Hepatocyte (in vitro differentiated cells): ENCODE measurements around the gene CLIP4. TPM values are rescaled to one million over a fixed set of nuclear protein-coding genes. Genes with fewer than 3 reads are reported as not detected.

Experiments
- DNase-seq: peaks from one replicate; pipeline ENCODE4 v3.0.0-alpha.2; 2016; ENCODE audit warnings: low spot score
- H2AFZ ChIP-seq: fragments of 200-600 bp; sonication (generic); 2 replicates; pipeline ENCODE4 v1.6.0; 2016; ENCODE audit warnings: antibody characterized with exemption, mild to moderate bottlenecking
- H3K27ac ChIP-seq: fragments of 200-600 bp; sonication (generic); 2 replicates; pipeline ENCODE4 v1.5.1; 2016; ENCODE audit warnings: mild to moderate bottlenecking
- H3K27me3 ChIP-seq: fragments of 200-600 bp; sonication (generic); 2 replicates; pipeline ENCODE4 v1.6.1; 2016
- H3K36me3 ChIP-seq: fragments of 200-600 bp; sonication (generic); replicated peaks from 2 replicates; pipeline ENCODE4 v1.5.1; 2016; ENCODE audit warnings: low read depth; ENCODE audit not compliant: insufficient read depth
- H3K4me1 ChIP-seq: fragments of 200-600 bp; sonication (generic); 2 replicates; pipeline ENCODE4 v1.5.1; 2016; ENCODE audit warnings: mild to moderate bottlenecking, moderate library complexity; ENCODE audit not compliant: insufficient read depth
- H3K4me2 ChIP-seq: fragments of 200-600 bp; sonication (generic); 2 replicates; pipeline ENCODE4 v1.6.0; 2016
- H3K4me3 ChIP-seq: fragments of 200-600 bp; sonication (generic); 2 replicates; pipeline ENCODE4 v1.5.1; 2016; ENCODE audit warnings: mild to moderate bottlenecking
- H3K79me2 ChIP-seq: fragments of 200-600 bp; sonication (generic); 2 replicates; pipeline ENCODE4 v1.6.0; 2017; ENCODE audit warnings: mild to moderate bottlenecking
- H3K9me2 ChIP-seq: fragments of 200-600 bp; sonication (generic); replicated peaks from 2 replicates; pipeline ENCODE4 v1.6.0; 2017; ENCODE audit warnings: mild to moderate bottlenecking; ENCODE audit not compliant: insufficient read depth
- H3K9me3 ChIP-seq: fragments of 200-600 bp; sonication (generic); 2 replicates; pipeline ENCODE4 v1.5.1; 2016; ENCODE audit warnings: low read depth, mild to moderate bottlenecking
- H4K20me1 ChIP-seq: fragments of 200-600 bp; sonication (generic); 2 replicates; pipeline ENCODE4 v1.6.0; 2016; ENCODE audit warnings: mild to moderate bottlenecking; ENCODE audit not compliant: insufficient read depth, poor library complexity, severe bottlenecking
- EZH2 ChIP-seq: fragments of 200-600 bp; sonication (generic); IDR thresholded peaks from 2 replicates; pipeline ENCODE4 v1.6.1; 2016; ENCODE audit warnings: antibody characterized with exemption, mild to moderate bottlenecking, borderline replicate concordance
- EZH2phosphoT487 ChIP-seq: fragments of 200-600 bp; sonication (generic); IDR thresholded peaks from one replicate; pipeline ENCODE4 v1.6.1; 2018; ENCODE audit warnings: antibody characterized with exemption, mild to moderate bottlenecking, low read depth, moderate library complexity; ENCODE audit not compliant: unreplicated experiment, severe bottlenecking
- WGBS: methylation state at CpG from one replicate; pipeline ENCODE4 v1.1.6; 2016; ENCODE audit warnings: low lambda C conversion rate; ENCODE audit errors: missing lambda C conversion rate; 5-methylcytosine and 5-hydroxymethylcytosine counted together
- polyA plus RNA-seq: library from polyadenylated mRNA; unstranded; fragments of >200 nt; fragmentation: Nextera tagmentation; extraction: Ambion mirVana; gene quantifications from 2 replicates; pipeline ENCODE4 v1.2.1, GENCODE V29; 2016
- total RNA-seq: library from RNA; depleted of rRNA; stranded (reverse); fragments of >200 nt; gene quantifications from 2 replicates; pipeline ENCODE4 v1.2.3, GENCODE V29; 2014
- TF ChIP-seq, protein P1 (sequence below): fragments of 200-600 bp; sonication (generic); IDR thresholded peaks from 2 replicates; pipeline ENCODE4 v1.5.1; 2016; ENCODE audit warnings: antibody characterized with exemption, mild to moderate bottlenecking; ENCODE audit not compliant: poor library complexity

Gene CLIP4
- total and polyA plus RNA-seq, 2 experiments from 2014 or later = 17.3 to 35.6 TPM

DNA sequence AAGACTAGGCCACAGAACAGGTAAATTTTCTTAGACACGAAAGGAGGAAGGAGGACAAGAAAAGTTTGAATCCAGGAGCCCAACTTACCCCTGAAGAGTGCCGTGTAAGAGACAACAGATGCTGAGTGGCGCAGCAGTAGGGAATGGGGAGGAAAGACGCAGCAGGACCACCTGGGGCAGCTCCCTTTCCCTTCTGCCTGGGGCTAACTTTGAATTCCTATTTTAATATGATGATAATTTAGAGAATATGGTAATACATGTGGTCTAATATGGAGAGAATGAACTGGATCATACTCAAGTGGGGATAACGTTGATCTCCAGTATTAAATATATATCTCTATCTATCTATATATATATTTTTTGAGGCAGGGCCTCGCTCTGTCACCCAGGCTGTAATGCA, 69.3 kb downstream of the CLIP4 start:
- H3K4me1 ChIP-seq = no peaks in the 10 kb centered on the region
- H3K9me3 ChIP-seq = no peaks in the 10 kb centered on the region
- H3K79me2 ChIP-seq = no peaks in the 10 kb centered on the region
- 95% methylated on average over 6 of the region's 6 CpGs for WGBS
- no peaks in the 10 kb centered on the region for H4K20me1 ChIP-seq
- H3K9me2 ChIP-seq = no peaks in the 10 kb centered on the region
- no peaks in the 10 kb centered on the region for H3K27me3 ChIP-seq
- H2AFZ ChIP-seq = no peak overlapping the region
- DNase-seq = no peak
- TF ChIP-seq EZH2phosphoT487 (no peak), EZH2 (no peak)
- TF ChIP-seq, protein P1, sequence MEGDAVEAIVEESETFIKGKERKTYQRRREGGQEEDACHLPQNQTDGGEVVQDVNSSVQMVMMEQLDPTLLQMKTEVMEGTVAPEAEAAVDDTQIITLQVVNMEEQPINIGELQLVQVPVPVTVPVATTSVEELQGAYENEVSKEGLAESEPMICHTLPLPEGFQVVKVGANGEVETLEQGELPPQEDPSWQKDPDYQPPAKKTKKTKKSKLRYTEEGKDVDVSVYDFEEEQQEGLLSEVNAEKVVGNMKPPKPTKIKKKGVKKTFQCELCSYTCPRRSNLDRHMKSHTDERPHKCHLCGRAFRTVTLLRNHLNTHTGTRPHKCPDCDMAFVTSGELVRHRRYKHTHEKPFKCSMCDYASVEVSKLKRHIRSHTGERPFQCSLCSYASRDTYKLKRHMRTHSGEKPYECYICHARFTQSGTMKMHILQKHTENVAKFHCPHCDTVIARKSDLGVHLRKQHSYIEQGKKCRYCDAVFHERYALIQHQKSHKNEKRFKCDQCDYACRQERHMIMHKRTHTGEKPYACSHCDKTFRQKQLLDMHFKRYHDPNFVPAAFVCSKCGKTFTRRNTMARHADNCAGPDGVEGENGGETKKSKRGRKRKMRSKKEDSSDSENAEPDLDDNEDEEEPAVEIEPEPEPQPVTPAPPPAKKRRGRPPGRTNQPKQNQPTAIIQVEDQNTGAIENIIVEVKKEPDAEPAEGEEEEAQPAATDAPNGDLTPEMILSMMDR = no peak
- no peak overlapping the region for H3K27ac ChIP-seq
- no peak overlapping the region for H3K4me2 ChIP-seq
- H3K4me3 ChIP-seq = no peak overlapping the region
- no peaks in the 10 kb centered on the region for H3K36me3 ChIP-seq

DNA sequence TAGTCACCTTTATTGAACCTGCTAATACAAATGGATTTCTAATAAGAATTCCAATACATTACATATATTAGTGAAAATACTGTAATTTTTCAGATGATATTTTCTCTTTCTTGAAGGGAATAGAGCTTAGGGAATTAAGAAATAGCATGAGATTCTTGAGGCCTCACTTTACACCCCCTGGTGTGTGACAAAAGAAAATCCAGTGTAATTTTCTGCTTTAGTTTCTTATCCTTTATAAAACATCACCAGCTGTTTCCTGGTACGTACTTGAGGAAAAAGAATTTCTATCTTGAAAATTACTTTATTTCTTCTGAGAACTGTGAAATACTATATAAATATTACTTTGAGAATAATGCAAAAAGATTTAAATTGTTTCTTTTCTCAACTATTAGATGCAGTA, 71.6 kb downstream of the CLIP4 start:
- 94% methylated on average over 1 of the region's 1 CpG for WGBS
- TF ChIP-seq EZH2 (no peak), EZH2phosphoT487 (no peak)
- TF ChIP-seq, protein P1 = no peak
- Histone ChIP-seq H3K4me2 (no peak overlapping the region), H3K4me1 (no peaks in the 10 kb centered on the region), H3K9me3 (no peaks in the 10 kb centered on the region), H3K27ac (no peak overlapping the region), H3K27me3 (no peaks in the 10 kb centered on the region), H2AFZ (no peak overlapping the region), H4K20me1 (no peaks in the 10 kb centered on the region), H3K9me2 (no peaks in the 10 kb centered on the region), H3K4me3 (no peak overlapping the region), H3K36me3 (no peaks in the 10 kb centered on the region), H3K79me2 (no peaks in the 10 kb centered on the region)
- DNase-seq = no peak

DNA sequence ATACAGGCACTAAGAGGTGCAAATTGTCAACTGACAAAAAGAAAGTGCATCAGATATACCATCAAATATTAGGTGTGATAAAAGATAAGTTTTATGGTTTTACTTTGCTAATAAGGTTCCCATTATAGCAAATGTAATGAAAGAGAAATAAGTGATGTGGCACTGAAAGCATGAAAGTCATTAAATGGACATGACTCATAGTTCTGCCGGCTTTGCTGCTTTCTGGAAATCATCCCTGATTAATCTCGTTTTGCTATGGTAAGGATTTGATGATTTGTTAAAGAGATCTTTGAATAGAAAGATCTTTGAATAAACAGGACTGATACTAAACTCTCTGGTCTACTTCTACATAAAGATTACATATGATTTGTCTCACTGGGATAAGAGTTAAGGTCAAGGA, 72.7 kb downstream of the CLIP4 start:
- H3K9me2 ChIP-seq = no peaks in the 10 kb centered on the region
- H3K27me3 ChIP-seq = no peaks in the 10 kb centered on the region
- H3K79me2 ChIP-seq = no peaks in the 10 kb centered on the region
- no peak overlapping the region for H3K27ac ChIP-seq
- no peak overlapping the region for H3K4me3 ChIP-seq
- H4K20me1 ChIP-seq = no peaks in the 10 kb centered on the region
- H3K9me3 ChIP-seq = no peaks in the 10 kb centered on the region
- TF ChIP-seq, protein P1 = no peak
- TF ChIP-seq EZH2 = no peak
- no peak for TF ChIP-seq EZH2phosphoT487
- WGBS = 80% methylated on average over 2 of the region's 2 CpGs
- DNase-seq = no peak
- H3K4me2 ChIP-seq = no peak overlapping the region
- H2AFZ ChIP-seq = no peak overlapping the region
- H3K36me3 ChIP-seq = no peaks in the 10 kb centered on the region
- no peaks in the 10 kb centered on the region for H3K4me1 ChIP-seq

DNA sequence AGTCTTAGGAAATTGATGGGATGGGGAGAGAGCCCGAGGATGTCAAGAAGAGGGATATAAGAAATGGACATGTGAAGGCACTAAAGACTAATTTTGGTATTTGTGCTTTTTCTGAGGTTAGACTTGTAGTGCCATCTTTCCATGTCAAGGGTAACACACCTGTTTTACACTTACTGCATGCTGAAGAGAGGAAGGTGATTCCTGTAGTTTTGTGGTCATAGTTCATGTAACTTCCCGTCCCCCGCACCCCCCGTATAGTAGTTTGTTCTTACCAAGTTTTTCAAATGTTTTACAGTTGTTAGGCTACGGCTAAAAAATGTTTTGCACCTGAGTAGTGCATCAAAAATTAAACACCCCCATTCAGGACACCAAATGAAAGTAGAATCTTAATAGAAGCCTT, 73.8 kb downstream of the CLIP4 start:
- H3K4me2 ChIP-seq = no peak overlapping the region
- H3K27me3 ChIP-seq = no peaks in the 10 kb centered on the region
- H3K4me1 ChIP-seq = no peaks in the 10 kb centered on the region
- no peak overlapping the region for H2AFZ ChIP-seq
- WGBS = 92% methylated on average over 5 of the region's 5 CpGs
- no peaks in the 10 kb centered on the region for H3K9me3 ChIP-seq
- no peaks in the 10 kb centered on the region for H3K79me2 ChIP-seq
- H4K20me1 ChIP-seq = no peaks in the 10 kb centered on the region
- H3K9me2 ChIP-seq = no peaks in the 10 kb centered on the region
- H3K4me3 ChIP-seq = no peak overlapping the region
- TF ChIP-seq EZH2 (no peak), EZH2phosphoT487 (no peak)
- TF ChIP-seq, protein P1 = no peak
- H3K36me3 ChIP-seq = no peaks in the 10 kb centered on the region
- H3K27ac ChIP-seq = no peak overlapping the region
- no peak for DNase-seq
